ENCODE measurements around the gene ATG7.

Gene ATG7

GRCh38 chr3:11583235-11583634 is 311.0 kb downstream of the ATG7 start:
- in situ Hi-C loops (cut with HindIII; ENCODE audit: low sequenced_read_pairs), result no loop called here
- DNase-seq (ENCODE audit: low read depth), result no peak
- H3K4me3 ChIP-seq (ENCODE audit: low read depth, low read length), result no peak overlapping the region
- no peak for TF ChIP-seq CTCF (IDR thresholded peaks at IDR 0.05; ENCODE audit: low read depth, low read length, missing control alignments)

GRCh38 chr3:11583638-11584046 is 311.4 kb downstream of the ATG7 start:
- H3K4me3 ChIP-seq (ENCODE audit: low read depth, low read length), result no peak overlapping the region
- in situ Hi-C loops (cut with HindIII; ENCODE audit: low sequenced_read_pairs), result no loop called here
- no peak for DNase-seq (ENCODE audit: low read depth)
- no peak for TF ChIP-seq CTCF (IDR thresholded peaks at IDR 0.05; ENCODE audit: low read depth, low read length, missing control alignments)

- TF ChIP-seq CTCF (IDR thresholded peaks at IDR 0.05; ENCODE audit: low read depth, low read length, missing control alignments), result no peak
- in situ Hi-C loops (cut with HindIII; ENCODE audit: low sequenced_read_pairs), result no loop called here
- H3K4me3 ChIP-seq (ENCODE audit: low read depth, low read length), result no peak overlapping the region
- no peak for DNase-seq (ENCODE audit: low read depth)
Measured at GRCh38 chr3:11584570-11584969, 312.4 kb downstream of the ATG7 start.

GRCh38 chr3:11587766-11588165 is 315.6 kb downstream of the ATG7 start:
- in situ Hi-C loops (cut with HindIII; ENCODE audit: low sequenced_read_pairs), result no loop called here
- no peak for DNase-seq (ENCODE audit: low read depth)
- no peak for TF ChIP-seq CTCF (IDR thresholded peaks at IDR 0.05; ENCODE audit: low read depth, low read length, missing control alignments)
- no peak overlapping the region for H3K4me3 ChIP-seq (ENCODE audit: low read depth, low read length)

- in situ Hi-C loops (cut with HindIII; ENCODE audit: low sequenced_read_pairs), result no loop called here
- TF ChIP-seq CTCF (IDR thresholded peaks at IDR 0.05; ENCODE audit: low read depth, low read length, missing control alignments), result no peak
- no peak for DNase-seq (ENCODE audit: low read depth)
- no peak overlapping the region for H3K4me3 ChIP-seq (ENCODE audit: low read depth, low read length)
Measured at GRCh38 chr3:11588338-11588737, 316.1 kb downstream of the ATG7 start.

GRCh38 chr3:11588755-11589154 is 316.6 kb downstream of the ATG7 start:
- in situ Hi-C loops (cut with HindIII; ENCODE audit: low sequenced_read_pairs), result no loop called here
- no peak overlapping the region for H3K4me3 ChIP-seq (ENCODE audit: low read depth, low read length)
- DNase-seq (ENCODE audit: low read depth), result no peak
- TF ChIP-seq CTCF (IDR thresholded peaks at IDR 0.05; ENCODE audit: low read depth, low read length, missing control alignments), result no peak

GRCh38 chr3:11589706-11590105 is 317.5 kb downstream of the ATG7 start:
- in situ Hi-C loops (cut with HindIII; ENCODE audit: low sequenced_read_pairs), result no loop called here
- TF ChIP-seq CTCF (IDR thresholded peaks at IDR 0.05; ENCODE audit: low read depth, low read length, missing control alignments), result no peak
- DNase-seq (ENCODE audit: low read depth), result no peak
- H3K4me3 ChIP-seq (ENCODE audit: low read depth, low read length), result no peak overlapping the region

Data from astrocyte of the cerebellum (primary cell).